SKM-1 (cell line): ENCODE data around the gene BPIFB2.
"Not testable (repeated sequence)": the region's sequence is repeated elsewhere in the genome, so short reads cannot be mapped to it uniquely, and the experiment has no call there.

Experiments
- DNase-seq: peaks from one replicate; lab custom pipeline; 2025; ENCODE audit not compliant: unreplicated experiment; lab: John Stamatoyannopoulos, UW

The BPIFB2 gene

DNA sequence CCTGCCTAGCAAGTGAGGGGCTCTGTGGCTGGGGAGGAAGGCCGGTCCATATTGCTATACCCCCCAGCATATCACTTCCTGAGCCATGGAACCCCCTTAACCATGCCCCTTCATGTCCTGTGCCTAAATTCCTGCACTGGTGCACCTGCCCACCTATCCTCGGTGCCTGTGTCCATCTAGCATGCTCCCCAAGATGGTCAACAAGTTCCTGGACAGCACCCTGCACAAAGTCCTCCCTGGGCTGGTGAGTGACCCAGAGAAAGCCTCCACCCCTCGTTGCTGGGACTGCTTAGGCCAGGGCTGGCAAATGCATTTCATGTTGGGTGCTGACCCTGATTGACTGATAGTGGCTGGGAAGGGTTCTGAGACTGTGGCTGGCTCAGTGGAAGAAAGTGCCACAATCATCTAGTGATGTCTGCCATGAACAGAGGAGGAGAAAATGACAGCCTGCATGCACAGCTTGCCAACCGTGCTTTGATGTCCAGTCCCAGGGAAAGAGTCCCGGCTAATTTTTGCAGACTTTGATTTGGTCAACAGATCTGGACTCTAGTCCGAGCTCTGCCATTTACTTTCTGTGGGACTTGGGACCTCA, 27.5 kb downstream of the BPIFB2 start:
- no peak for DNase-seq

DNA sequence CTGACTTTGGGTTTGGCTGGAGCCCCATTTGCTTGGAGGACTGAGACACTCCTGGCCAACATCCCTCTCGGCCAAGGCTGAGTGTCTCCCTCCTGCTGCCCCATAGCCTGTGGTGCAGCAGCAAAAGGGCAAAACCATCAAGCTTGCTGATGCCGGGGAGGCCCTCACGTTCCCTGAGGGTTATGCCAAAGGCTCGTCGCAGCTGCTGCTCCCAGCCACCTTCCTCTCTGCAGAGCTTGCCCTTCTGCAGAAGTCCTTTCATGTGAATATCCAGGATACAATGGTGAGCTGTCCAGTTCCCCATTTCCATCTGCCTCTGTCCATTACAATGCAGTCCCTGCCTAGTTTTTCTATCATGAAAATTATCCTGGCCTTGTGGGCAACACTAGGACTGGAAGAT, 30.0 kb downstream of the BPIFB2 start:
- DNase-seq = no peak

DNA sequence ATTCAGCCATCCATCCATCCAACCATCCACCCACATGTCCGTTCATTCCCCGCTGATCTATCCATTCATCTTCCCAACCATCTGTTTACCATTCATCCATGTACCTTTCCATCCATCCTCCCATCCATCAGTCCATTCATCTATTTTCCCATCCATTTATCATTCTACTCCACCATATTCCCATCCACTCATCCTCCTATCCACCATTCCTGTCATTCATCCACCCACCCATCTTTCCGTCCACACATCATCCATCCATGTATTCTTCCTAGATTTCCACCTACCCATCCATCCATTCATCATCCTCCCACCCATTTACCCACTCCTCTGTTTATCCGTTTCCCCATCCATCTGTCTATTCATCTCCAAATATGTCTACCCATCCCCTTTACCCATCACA, 30.7 kb downstream of the BPIFB2 start:
- no peak for DNase-seq

DNA sequence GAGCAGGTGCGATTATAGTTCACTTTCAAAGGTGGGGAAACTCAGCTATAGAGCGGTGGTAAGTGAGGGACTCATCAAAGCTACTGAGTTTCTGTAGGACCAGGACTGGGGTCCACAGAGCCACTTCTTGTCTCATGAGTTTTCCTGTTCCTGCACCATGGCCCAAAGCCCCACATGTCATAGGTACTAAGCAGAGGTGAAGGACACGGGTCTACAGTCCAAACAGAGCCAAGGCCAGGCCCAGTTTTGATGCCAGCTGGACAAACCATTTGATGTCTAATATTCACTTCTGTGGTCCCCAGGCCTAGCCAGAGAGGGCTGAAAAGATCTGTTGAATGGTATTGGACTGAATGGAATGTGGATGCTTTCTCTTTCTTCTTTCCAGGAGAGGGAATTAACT, 34.9 kb downstream of the BPIFB2 start:
- DNase-seq = no peak

DNA sequence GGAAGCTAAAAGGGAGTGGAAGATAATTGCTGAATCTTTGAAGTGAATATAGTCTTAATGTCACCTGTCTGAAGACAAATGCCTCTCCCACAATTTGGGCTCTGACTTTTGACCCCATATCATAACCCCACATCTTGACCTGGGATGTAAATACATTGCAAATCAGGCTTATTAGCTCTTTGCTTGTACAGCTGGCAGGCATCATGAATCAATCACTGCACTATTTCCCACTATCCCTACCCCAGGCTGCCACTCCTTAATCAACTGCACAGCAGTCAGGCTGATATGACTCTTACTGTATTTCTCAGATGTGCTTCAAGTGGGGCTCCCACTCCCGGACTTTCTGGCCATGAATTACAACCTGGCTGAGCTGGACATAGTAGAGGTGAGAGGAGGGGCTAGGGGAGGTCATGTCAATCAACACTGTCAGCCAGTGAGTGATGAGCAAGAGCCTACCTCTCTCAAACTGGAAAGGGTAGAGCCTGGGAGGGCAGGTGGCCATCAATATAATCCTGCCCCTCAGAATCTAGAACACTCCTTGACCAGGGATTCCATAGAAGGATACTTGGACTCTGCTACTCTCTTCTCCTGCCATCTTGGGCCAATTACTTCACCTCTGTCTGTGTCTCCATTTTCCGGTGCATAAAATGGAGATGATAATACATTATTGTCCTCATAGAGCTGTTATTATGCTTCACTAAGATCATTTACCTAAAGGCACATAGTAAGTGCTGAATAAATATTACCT, 35.7 kb downstream of the BPIFB2 start:
- no peak for DNase-seq

DNA sequence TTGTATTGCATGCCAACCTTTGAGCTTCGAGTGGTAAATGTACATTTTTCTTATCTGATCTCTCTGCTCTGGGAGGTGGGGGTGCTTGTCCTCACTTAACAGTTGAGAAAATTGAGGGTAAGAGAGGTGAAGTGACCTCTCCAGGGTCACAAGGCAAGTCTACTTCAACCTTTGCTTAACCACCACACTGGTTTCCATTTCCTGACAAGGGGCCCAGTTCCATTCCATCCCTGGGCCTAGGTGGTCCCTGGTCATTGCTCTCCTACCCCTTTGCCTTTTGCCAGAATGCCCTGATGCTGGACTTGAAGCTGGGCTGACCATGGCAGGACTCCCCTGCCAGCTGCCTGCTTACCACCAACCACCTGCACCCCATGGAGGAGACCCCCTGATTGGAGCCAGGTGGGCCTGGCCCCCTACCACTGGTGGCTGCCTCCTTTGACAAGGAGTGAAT, 36.3 kb downstream of the BPIFB2 start:
- DNase-seq = no peak

DNA sequence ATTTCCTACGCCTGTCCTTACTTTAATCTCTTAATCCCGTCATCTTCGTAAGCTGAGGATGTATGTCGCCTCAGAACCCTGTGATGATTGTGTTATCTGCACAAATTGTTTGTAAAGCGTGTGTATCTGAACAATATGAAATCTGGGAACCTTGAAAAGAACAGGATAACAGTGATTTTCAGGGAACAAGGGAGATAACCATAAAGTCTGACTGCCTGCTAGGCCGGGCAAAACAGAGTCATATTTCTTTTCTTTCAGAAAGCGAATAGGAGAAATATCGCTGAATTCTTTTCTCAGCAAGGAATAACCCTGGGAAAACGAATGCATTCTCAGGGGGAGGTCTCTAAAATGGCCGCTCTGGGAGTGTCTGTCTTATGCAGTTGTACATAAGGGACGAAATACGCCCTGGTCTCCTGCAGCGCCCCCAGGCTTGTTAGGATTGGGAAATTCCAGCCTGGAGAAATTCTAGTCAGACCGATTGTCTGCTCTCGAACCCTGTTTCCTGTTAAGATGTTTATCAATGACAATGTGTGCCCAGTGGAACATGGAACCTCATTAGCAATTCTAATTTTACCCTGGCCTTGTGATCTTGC, 37.7 kb downstream of the BPIFB2 start:
- DNase-seq = not testable (repeated sequence)

DNA sequence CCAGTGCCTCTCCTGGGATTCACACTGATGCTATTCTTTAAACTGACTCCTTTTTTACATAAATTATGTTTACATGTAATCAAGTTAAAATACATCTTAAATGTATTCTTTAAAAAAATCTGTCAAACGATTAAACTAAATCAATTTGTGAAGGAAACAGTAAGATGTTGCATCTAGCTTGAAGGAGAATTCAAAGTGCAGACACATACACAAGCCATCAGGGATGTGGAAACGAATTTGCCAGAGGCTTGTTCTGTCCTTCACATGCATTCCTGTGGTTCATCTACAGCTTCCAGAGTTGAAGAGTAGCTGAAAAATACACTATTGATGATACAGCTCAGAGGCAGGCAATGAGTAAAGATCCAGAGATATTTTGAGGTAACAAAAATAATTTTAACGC, 38.9 kb downstream of the BPIFB2 start:
- DNase-seq = no peak

DNA sequence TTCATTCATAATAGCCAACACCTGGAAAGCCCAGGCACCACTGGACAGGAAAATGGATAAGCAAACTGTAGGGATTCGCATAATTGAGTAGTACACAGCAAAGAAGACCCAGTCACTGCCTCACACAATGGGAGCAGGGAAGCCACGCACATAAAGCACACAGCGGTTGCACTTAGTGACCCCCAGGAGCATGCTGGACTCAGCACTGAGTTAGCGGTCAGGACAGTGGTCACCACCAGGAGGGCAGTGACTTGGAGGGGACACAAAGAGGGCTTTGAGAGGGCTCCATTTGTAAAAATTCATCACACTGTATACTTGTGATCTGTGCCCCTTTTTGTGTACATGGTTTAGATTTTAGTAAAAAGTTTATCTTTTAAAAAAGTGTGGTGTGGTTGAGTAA, 43.8 kb downstream of the BPIFB2 start:
- DNase-seq = no peak

DNA sequence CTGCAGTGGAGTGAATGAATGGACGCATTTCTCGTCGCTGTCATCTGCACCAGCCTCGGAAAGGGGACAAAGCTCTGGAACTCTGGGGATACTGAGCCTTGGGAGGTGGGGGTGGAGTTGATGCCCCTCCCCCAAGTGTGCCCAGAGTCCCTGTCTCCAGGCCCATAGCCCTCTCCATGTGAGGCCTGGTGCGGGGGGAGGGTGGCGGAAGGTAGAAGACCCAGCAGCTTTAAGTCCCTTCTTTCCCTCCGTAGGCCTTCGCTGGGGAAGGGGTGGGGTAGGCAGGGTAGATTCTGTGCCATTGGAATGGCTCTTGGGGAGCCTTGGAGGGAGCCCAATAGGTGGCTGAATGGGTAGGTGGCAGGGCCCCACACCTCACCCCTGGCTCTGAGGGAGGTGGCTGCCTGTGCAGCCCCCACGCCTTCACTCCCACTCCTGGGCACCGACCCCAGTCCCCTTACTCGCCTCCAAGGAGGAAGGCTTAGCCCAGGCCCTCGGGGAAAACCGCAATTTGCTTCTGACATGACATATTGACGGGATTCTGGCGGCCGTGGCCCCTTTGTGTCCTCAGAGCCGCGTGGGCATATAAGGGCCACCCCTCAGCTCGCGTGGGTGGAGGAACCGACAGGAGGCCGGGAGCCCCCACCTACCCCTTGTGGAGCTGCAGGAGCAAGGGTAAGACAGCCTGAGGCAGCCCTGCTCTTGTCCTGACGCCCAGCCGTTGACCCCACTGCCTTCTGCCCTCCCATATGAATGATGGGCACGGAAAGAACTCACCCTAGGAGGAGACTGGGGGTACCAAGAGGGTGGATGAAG, 46.0 kb downstream of the BPIFB2 start, which contains the start of gene BPIFB3:
Gene BPIFB3 (plus strand): TSS at position 613 of the 816 bp plus-strand sequence. CDS start 1,533 bp downstream, outside the sequence.
- no peak for DNase-seq

DNA sequence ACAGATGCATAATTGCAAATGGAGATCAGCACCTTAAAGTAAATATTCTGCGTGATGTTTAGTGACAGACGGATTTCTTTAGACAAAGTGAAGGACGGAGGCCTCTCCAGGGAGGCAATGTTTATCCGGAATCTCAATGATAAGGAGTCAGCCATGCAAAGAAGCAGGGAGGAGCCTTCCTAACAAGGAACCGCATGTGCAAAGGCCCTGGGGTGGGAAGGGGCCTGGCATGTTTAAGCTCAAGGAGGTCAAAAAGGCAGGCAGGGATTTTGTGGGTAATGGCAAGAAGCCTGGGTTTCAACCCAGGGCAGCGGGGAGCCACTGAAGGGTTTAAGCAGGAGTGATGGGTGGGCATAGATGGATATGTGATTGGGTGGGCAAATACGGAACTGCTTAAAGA, 46.9 kb downstream of the BPIFB2 start:
- no peak for DNase-seq

DNA sequence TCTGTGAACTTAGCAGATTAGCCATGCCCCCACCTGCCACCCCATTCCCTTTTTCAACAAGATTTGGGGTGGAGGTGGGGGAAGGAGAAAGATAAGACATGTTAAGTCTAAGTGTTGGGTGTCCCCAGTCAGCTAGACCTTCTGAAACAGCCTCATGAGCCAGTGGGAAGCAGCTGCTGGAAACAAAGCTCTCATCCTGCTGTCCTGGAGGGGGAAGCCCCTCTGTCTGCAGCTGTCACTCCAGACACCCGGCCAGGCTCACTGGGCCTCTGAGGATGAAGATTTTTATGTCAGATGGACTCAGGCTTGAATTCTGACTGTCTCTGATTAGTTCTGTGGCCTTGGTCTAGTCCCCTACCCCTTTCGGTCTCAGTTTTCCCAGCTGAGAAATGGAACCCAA, 47.3 kb downstream of the BPIFB2 start:
- no peak for DNase-seq

DNA sequence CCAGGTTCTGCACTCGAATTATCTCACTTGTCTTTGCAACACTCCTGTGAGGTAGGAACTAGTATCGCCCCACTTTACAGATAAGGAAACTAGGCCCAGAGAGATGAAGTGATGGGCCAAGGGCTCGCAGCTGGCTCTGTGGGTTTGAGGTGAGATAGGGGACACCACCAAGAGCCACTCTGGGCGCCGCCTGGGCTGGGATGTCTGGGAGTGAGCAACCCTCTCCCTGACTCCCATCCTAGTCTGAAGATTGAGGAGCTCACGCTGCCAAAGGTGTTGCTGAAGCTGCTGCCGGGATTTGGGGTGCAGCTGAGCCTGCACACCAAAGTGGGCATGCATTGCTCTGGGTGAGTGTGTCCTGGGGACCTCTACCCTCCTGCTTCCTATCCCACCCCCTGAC, 51.6 kb downstream of the BPIFB2 start:
- DNase-seq = no peak

DNA sequence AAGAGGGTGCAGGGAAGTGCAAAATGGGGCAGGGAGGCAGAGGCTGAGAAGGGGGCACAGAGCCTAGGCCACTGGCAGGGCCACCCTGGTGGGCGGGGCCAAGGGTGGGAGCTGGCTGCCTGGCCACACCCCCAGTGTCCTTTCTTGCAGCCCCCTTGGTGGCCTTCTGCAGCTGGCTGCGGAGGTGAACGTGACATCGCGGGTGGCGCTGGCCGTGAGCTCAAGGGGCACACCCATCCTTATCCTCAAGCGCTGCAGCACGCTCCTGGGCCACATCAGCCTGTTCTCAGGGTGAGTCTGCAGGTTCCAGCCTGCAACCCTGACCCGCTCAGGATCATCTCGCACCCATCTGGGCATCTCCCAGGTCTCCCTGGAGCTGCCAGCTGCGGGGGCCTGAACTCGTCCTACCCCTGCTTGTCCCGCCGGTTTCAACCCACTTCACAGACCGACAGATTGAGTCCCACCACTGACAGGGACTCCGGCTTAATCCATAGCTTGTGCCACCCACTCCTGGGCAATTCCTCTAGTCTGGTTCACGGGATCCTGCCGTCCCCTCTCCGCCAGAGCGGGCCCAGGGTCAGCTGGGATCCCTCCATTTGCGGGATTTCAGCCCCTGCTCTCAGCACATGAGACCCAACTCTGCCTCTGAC, 52.4 kb downstream of the BPIFB2 start:
- no peak for DNase-seq

DNA sequence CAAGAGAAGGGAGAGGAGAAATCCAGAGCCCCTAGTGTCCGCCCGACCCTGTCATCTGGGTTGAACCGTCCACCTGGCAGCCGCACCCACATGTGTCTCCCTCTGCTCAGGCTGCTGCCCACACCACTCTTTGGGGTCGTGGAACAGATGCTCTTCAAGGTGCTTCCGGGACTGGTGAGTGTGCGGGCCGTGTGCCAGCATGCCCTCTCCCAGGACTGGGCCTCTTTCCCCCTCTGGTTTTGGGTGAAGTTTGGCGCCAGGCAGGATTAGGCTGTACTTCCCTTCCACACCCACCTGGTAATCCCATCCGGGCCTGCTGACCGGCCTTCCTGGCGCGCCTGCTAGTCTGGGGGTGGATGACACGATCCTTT, 54.1 kb downstream of the BPIFB2 start:
- no peak for DNase-seq

DNA sequence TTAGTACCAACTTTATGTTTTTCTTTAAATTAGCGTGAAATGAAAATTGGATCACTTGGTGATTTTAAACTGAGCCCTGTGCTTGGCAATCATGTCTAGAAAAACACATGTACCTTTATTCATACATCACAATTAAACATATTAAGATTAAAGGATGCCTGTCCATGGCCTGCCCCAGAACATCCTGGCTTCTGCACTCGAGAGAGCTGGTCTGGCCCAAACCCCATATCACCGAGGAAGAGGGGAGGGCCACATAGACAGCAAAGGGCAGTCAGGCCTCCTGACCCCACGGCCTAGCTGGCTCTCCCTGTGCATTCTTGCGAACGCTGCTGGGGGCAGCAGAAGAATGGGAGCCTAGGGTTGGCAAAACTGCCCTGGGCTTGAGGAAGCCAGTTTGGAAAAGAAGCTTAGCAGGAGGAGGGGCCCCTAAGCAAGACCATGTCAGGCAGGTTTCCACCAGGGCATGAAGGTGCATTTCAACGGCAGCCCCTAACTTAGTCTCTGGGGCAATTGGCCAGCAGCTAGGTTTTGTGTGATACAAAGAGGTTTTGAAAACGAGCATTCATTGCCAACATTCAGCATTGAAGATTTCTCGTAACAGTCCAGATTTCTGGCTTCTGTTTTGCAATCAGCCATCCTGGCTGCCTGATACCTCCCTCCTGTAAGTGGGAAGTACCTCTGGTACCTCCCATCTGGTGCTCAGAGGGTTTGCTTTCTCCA, 54.8 kb downstream of the BPIFB2 start:
- no peak for DNase-seq

DNA sequence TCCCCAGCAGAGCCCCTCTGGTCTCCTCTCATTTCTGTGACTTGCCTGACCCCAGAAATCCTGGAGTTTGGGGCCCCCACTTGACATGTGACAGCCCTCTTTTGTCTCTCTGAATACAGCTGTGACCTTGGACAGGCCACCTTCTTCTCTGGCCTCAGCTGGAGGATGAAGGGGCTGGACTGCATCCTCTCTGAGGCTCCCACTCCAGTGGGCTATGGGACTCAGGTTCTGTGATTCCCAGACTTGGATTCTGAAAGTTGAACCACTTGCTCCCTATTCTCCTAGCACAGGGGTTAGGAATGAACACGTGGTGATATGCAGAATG, 55.3 kb downstream of the BPIFB2 start:
- DNase-seq = no peak

DNA sequence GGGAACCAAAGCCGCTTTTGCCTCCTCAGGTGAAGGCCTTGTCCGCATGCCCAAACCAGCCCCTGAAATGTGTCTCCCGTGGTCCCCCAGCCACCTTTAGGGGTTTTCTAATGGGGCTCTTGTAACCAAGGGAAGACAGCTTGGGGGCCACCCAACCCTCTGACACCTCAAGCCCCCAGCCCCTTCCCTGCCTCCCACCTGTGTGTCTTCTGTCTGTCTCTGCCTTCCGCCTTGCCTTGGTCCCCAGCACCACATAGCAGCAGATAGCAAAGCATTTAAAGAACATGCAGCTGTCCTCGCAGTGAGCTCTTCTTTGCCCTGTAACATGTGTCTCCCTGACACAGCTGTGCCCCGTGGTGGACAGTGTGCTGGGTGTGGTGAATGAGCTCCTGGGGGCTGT, 55.8 kb downstream of the BPIFB2 start:
- DNase-seq = no peak

DNA sequence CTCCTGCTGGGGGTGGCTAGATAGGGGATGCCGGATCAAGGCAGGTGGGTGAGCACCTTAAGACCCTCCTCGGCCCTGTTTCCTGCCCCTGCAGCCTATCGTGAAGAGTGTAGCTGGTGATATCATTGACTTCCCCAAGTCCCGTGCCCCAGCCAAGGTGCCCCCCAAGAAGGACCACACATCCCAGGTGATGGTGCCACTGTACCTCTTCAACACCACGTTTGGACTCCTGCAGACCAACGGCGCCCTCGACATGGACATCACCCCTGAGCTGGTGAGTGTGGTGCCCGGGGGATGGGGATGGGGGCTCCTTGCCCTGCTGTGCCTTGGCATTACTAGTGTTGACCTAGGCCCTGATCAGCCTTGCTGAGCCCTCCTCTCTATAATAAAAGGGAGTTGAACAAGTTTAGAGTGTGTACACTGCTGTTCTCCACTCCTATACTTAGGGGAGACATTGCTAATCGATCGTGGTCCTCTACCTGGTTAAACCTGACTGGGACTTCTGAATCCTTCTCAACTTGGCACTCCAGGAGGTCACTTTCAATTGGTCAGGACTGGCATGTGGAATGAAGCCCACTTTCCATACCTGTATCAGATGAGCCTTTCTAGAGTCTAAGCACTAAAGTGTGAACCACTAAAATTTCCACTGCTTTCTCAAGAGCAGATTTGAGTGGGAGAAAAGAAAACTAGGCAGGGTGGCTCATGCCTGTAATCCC, 57.2 kb downstream of the BPIFB2 start:
- no peak for DNase-seq

DNA sequence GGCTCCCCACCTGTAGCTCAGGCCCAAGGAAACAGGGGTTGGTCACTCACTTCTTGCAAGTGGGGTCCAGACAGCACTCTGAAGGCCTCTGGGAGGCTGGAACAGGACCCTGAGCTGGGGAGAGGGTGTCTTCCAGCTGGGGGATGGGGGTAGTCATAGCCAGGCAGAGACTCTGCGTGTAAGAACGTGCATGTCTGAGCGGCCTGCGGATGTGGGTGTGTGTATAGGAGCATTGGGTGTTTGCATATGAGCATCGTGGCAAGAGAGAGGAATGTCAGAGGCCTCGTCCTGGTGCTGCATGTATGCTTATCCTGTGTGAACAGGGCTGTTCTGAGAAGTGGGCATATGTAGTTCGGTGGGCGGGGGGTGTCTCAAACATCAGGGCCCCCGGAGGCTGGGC, 58.3 kb downstream of the BPIFB2 start:
- DNase-seq = no peak
